Omental fat pad (tissue), 4 donors: ENCODE data around the gene COQ8A. TPM values are rescaled to one million over a fixed set of nuclear protein-coding genes. Genes with fewer than 3 reads are reported as not detected.

ENCODE experiments used
- ATAC-seq: fragments of 150-250 bp; one replicate; pipeline ENCODE4 v1.9.1; 2016; ENCODE audit warnings: mild to moderate bottlenecking, moderate library complexity; ENCODE audit not compliant: low FRiP score
- DNase-seq: peaks from one replicate; pipeline ENCODE4 v3.0.0-alpha.2; 2019; ENCODE audit warnings: low spot score
- total RNA-seq, 4 donors: library from RNA; depleted of rRNA; stranded (reverse); fragments of >200 nt; gene quantifications; one replicate each; pipeline ENCODE4 v1.1.0, GENCODE V29; 2016
- TF ChIP-seq, protein P1 (sequence below), 3 donors: fragments of 450-650 bp; IDR thresholded peaks; one replicate each; pipeline ENCODE4 v1.5.1; 2016 to 2017; ENCODE audit warnings: antibody characterized with exemption in 3 of 3, mild to moderate bottlenecking in 3 of 3, moderate library complexity in 2 of 3

Gene COQ8A
- 100 to 1,000 TPM; 118 to 175 (median 140) TPM for total RNA-seq

DNA sequence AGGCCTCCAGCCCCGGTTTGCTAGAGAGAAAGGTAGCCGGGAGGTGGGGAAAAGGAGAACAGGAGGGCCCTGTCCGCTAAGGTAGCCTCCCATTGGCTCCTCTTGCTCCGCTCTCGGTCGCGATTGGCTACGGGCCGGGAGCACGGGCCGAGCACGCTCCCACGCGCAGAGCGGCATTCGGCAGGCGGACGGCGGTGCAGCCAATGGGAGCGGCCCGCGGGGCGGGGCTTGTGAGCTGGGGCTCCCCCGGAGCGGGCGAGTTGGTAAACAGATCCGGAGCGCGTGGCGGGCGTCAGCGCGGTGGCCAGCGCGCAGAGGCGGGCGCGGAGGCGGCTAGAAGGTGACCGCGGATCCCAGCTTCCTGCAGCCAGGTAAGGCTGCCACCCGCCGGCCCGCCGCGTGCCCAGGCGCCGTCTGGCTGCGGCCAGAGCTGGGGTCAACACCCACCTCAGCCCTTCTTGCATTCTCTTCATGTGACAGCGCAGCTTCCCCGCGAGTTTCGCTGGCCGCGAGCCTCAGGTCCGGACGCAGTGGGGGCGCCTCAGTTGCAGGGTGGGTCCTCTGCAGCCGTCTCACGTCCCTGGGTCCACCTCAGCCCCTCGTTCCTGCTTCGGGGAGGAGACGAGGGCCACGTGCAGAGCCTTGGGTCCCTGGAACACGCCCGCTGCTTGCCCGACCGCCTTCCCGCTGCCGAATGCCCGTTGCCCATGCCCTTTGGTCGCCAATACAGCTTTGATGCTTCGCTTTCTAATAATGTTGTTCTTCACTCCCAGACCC is at the start of gene COQ8A:
TSS of gene COQ8A (plus strand) at position 266 of the 777 bp plus-strand sequence. CDS start 21,092 bp downstream, outside the sequence.
- TF ChIP-seq, protein P1, sequence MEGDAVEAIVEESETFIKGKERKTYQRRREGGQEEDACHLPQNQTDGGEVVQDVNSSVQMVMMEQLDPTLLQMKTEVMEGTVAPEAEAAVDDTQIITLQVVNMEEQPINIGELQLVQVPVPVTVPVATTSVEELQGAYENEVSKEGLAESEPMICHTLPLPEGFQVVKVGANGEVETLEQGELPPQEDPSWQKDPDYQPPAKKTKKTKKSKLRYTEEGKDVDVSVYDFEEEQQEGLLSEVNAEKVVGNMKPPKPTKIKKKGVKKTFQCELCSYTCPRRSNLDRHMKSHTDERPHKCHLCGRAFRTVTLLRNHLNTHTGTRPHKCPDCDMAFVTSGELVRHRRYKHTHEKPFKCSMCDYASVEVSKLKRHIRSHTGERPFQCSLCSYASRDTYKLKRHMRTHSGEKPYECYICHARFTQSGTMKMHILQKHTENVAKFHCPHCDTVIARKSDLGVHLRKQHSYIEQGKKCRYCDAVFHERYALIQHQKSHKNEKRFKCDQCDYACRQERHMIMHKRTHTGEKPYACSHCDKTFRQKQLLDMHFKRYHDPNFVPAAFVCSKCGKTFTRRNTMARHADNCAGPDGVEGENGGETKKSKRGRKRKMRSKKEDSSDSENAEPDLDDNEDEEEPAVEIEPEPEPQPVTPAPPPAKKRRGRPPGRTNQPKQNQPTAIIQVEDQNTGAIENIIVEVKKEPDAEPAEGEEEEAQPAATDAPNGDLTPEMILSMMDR (IDR thresholded peaks at IDR 0.05), result no peak
- ATAC-seq, result peak; percentile 99
- peak; percentile 90 for DNase-seq

DNA sequence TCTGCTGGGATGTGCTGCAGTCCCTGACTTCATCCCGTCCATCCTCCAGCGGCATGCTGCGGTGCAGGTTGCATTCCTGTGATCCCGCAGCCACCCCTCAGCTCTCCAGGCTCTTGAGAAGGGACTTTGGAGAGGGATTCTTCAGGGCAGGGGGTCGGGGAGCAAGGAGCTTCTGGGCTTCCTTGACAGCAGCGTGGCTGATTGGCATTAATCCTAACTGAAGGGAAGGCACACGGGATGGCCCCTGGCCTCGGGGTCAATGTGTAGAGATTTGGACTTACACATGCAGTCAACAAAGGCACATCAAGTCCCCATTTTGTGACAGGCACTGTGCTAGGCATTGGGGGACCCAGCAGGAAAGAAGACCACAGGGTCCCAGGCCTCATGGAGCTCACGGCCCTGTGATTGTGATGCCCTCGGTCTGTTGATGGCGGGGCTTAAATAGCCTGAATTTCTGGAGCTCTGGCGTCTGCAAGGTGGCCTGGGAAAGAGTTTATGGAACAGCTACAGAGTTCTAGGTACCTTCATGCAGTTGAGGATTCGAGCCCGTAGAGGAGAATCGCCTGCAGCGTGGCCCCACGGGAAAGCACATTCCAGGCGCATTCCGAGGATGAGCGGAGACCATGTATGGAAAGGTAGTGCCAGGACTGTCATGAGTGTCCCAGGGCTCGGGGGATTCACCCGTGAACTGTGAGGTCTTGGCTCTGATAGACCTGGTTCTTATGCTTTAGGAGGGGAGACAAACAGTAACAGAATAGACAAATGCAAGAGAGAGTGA is 49.6 kb upstream of the COQ8A start:
- no peak for ATAC-seq
- TF ChIP-seq, protein P1 (IDR thresholded peaks at IDR 0.05), result no peak
- DNase-seq, result no peak

DNA sequence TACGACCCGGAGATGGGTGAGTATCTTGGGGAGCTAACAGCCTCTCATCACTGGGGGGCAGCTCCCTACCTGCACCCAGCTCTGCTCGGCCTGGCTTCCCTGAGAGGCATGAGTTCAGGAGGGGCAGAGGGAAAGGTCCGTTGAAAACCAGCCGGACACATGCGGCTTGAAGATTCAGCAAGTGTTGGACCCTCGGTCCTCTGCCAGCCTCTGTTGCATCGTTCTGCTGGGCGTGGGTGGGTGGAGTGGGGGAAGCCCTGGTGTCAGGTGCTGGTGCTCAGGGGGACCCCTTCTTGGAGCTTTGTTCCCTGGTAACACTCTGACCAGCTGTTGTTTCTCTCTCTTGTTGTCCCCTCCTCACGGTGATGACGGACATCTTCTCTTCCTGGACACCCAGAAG is 48.7 kb upstream of the COQ8A start:
- ATAC-seq, result no peak
- TF ChIP-seq, protein P1 (IDR thresholded peaks at IDR 0.05), result no peak
- DNase-seq, result no peak

DNA sequence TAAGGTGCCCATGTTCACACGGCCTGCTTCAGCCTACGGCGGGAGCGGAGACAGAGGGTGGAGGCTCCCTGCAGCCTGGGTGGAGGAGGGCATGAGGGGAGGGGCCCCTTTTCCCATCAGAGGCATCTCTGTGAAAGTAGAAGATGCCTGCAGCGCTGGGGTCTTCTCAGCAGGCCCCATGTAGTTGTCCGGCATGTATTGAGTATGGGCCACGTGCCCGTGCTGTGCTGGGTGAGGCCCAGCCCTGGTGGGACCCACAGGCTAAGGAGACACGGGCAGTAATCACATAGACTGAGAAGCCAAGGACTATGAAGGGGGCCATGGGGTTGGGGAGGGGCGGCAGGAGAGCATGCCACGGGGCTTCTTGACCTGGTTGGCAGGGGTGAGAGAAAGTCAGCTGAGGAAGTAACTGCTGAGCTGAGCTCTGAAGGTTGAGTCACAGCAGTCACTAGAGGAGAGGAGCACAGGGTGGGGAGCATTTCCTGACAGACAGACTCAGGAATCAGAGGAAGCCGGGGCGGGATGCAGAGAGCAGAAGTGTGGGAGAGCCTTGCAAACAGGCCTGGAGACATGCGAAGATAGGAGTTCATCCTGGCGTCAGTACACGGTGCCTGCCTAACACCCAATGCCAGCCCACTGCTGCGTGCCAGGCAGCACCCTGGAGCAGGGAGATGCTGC is 48.1 kb upstream of the COQ8A start:
- ATAC-seq (peak; percentile 65), DNase-seq (no peak)
- TF ChIP-seq, protein P1 (IDR thresholded peaks at IDR 0.05), result no peak

DNA sequence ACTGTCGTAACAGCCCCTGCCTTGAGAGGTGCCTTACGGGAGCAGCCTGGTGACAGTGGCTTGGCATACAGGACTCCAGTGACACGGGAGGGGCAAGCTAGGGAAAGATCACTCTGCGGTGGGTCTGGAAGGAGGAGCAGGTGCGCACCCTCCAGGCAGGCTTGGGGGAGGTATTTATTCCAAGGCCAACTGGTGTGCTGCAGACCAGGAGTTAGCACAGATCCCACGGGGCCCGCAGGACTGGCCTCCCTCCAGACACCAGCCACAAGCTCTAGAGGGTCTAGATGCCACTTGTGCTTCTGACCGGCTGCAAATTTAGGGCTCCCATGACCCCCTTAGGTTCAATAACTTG is 47.6 kb upstream of the COQ8A start:
- no peak for DNase-seq
- no peak for ATAC-seq
- TF ChIP-seq, protein P1 (IDR thresholded peaks at IDR 0.05), result no peak

DNA sequence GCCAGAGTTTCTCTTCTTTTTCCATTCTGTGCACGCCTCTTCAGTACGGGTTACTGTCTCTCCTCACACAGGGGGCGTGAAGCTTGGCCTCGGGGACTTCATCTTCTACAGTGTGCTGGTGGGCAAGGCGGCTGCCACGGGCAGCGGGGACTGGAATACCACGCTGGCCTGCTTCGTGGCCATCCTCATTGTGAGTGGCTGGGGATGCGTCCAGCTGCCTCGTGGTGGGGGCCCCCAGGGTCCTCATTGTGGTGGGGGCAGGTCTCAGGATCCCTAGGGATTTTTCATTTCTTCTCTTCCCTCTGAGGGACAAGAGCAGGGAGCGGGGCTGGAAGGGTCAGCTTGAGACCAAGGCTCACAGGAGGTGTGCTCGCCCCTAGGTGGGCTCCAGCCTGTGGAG is 46.2 kb upstream of the COQ8A start:
- ATAC-seq (no peak), DNase-seq (no peak)
- TF ChIP-seq, protein P1 (IDR thresholded peaks at IDR 0.05), result no peak
